HG03521 (cell line): ENCODE measurements around the gene MSI2.

Source experiments
- ATAC-seq: cut with Tn5 transposase; IDR thresholded peaks from one replicate; pipeline ENCODE4 v1.9.1; 2021; ENCODE audit warnings: mild to moderate bottlenecking, moderate library complexity; ENCODE audit not compliant: unreplicated experiment

The MSI2 gene

DNA sequence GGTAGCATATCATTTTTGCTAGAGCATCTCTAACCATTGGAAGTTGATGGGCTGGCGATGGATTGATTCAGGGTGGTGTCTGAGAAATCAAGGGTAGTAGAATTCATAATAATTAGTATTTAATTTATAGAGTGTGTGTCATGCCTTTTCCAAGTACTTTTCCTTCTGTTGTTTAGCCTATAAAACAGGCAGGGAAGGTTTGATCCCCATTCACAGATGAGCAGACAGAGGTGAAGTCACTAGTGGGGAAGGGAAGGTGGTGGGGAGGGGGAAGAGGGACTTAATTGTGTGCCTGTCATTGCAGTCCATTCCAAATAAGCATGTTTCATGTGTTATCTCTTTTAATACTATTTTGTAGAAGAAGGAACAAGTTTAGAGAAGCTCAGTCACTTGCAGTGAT, 131.3 kb downstream of the MSI2 start:
- no peak for ATAC-seq

DNA sequence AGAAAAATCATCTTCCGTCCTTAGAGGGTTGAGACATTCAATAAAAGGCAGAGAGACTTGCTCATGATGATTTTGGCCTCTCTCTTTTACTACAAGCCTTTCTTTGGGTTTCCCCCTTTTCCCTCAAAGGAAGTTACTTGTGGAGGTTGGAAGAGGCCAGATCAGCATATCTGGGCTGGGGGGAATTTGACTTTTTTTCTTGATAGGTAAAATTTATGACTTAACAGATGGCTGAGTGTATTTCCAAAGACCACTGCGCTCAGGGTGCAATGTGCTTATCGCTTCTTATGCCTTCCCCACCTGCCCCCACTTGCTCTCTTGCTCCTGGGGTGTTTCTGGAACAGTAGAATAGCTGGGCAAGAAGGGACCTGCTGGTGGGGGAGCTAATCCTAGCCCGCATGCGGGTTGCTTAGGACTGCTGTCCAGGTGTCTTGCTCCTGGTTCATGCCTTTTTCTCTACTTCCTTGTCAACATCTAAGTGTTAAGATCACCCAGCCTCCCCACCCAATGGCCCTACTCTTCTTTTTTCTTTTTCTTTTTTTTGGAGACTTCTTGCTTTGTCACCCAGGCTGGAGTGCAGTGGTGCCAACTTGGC, 131.9 kb downstream of the MSI2 start:
- ATAC-seq: no peak

DNA sequence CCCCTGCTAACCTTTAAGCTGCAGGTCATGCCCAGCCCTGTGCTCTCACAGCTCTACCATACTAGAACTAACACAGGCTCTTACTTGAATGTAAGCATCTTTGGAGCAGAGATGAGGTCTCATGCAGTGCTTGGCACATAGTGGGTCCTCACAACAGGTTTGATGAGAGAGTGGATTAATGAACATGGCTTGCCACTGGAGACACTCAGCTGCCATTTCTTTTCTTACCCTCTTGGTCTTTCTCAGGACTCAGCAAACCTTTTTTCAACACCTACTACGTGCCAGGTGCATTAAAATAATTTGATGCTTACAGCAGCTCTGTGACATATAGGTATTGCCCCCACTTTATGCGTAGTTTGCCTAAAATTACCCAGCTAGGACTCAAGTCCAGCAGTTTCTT, 133.2 kb downstream of the MSI2 start:
- ATAC-seq: no peak

DNA sequence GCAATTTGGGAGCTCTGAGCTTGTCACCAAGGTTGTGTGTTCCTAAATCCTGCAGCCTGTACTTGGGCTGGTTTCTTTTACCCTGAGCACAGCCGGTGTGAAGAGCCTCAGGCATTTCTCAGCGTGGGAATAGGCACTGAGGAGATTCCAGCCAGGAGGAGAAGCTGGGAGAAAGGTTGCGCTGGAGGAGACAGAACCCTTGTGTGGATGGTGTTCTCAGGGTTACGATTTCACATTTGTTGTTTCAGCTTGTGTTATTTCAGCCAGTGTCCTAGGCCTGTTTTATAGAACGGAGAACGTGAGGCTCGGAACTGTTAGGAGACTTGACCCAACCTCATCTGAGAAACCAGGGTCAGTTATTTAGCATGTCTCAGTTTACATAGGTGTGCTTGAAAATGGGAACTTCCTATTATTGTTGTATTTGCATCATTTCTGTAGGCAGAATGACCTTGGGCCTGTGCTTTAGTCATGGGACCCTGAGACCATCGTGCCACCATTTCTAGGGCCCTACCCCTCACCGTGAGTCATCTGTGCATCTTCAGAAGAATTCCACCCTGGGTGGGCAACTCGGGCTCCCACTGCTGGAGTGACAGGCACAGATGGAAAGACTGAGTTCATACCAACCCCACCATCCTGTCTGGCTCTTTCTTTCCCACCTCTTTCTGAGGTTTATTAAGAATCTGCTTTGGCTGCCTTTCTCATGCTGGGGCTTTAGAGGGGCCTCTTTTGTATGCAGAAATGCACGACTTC, 134.9 kb downstream of the MSI2 start:
- no peak for ATAC-seq

DNA sequence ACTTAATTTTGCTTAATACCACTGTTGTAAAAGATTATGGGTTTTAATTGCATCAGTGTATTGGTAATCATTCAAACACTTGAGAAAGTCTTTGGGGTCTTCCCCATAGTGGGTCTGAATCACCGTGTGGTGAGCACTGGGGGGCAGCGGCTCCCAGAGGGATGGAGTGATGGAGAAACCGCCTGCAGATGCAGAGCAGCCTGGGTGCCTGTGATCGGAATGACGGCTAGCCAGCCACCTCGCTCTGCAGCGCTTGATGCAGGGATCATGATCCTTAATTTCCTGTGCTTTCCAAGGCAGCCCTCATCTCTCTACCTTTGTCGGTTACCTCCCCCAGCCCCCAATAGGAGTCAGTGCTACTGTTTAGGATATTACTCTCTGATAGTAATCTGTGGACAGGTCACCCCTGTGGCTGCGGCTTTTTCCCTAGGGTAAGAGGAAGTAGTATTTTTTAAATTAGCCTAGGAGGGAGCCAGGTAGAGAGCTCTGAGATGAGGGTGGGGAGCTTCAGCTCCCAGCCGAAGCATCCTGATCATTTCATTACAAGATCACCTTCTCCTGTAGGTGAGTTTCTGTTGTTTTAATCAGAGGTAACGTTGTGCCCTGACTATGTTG, 135.6 kb downstream of the MSI2 start:
- no peak for ATAC-seq

DNA sequence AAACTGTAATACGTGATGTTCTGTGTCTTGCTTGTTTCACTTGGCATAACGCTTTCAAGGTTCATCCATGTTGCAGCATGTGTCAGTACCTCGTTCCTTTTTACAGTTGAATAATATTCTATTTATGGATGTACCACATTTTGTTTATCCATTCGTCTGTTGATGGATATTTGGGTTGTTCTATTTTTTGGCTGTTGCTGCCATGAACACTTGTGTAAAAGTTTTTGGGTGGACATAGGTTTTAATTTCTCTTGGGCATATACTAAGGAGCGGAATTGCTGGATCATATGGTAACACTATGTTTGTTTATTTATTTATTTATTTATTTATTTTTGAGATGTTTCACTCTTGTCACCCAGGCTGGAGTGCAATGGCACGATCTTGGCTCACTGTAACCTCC, 137.0 kb downstream of the MSI2 start:
- ATAC-seq: no peak

DNA sequence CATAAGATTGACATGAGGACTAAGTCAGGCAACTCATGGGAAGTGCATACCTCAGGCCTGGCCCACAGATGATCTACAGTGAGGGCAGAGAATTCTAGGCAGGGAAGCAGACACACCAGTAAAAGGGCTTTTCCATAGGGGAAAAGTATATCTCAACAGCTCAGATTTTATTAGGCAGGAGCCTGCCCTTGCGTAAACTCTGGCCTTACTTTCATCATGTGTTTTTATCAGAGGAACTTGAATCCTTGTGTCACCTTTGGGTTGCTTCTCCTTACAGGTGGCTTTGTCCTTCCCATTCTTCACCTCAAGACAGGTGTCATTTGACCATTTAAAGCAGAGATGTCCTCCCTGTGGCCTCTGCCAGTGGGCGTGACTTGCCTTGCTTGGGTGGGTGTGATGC, 138.1 kb downstream of the MSI2 start:
- no peak for ATAC-seq

DNA sequence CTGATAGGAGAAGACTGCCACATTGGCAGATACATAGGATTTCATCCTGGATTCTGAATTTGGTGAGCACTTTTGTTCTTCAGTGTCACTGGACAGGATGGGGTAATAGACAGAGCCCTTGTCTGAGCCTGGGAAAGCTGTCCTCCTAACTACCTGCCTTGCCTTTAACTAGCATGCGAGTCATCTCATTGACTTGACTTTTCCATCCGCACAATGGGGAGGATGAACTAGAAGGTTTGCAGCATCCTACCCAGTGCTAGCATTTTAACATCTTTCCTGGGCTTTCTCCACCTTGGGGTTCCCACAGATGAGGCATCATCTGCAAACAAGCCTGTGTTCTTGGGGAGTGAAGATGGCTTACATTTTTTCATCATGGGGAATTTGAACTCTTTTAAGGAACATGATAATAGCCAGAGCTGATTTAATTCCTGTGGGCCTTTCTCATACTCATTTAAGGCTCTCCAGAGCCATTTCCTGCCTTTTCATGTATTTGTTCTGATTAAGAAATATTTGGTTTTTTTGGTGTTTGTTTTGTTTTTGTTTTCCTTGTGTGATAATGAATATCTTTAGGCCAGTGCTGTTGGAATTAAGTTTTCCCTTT, 139.5 kb downstream of the MSI2 start:
- no peak for ATAC-seq

DNA sequence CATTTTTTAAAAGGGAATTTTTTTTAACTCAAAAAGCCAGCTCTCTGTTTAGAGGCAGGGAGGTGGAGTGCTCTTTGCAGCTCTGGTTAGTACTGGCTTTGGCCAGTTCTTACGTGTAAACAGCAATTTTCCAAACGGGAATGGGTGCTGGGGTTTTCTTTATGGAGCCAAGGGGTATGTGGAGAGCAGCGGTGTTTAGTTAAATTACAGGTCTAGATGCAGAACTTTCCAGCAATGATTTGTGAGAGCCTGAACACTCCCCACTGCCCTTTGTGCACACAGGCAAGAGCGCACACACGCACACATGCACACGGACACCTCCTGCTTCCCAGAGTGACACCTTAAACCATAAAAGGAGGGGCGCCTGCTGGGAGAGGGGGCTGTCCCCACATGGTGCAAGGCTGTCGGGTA, 140.2 kb downstream of the MSI2 start:
- ATAC-seq: no peak

DNA sequence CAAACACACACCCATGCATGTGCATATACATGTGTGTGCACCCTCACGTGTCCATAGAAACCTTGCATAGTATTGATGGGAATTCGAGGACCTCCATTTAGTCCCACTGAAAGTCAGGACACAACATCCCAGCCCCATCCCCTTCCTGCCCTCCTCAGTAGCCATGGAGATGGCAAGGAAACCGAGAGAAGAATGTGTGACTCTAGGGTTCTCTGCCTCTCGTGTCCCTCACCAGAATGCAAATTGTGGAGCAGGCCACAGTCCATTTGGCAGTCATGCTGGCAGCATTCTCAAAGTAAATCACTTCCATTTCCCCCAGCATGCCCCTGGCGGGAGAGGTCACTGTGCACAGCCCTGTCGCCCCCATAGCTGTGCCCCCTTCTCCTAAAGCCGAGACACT, 141.1 kb downstream of the MSI2 start:
- ATAC-seq: no peak

DNA sequence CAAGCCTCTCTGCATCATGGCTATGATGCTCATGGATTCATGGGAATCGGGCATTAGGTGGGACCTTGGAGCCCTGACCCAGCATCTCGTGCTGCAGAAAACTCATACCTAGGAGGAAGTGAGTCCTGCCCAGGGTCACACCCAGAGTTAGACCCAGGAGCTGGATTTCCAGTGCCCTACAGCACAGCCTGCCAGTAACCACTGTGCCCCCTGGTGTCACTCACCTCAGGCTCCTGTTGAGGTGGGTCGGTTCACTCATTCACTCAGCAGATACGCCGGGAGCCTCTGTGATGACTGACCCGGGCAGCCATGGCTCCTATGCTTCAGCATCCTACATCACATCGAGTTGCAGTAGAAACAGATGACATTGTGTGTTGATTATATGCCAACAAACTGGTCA, 143.4 kb downstream of the MSI2 start:
- no peak for ATAC-seq

DNA sequence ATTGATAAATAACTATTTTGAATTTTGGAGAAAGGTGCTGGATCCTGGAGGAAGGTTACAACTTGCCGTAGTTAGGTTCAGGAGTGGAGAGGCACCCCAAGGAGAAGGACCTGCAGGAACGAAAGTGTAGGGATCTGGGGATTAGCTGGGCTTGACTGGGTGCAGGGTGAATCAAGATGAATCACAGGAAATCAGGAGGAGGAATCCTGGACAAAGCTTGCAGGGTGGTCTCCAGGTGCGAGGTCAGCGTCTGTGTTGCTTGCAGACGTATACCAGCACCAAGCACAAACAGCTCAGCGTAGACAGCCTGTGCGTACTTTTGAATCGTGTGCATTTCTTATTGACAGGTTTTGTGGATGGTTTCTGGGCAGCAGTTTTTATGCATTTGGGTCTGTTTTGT, 144.3 kb downstream of the MSI2 start:
- ATAC-seq: no peak

DNA sequence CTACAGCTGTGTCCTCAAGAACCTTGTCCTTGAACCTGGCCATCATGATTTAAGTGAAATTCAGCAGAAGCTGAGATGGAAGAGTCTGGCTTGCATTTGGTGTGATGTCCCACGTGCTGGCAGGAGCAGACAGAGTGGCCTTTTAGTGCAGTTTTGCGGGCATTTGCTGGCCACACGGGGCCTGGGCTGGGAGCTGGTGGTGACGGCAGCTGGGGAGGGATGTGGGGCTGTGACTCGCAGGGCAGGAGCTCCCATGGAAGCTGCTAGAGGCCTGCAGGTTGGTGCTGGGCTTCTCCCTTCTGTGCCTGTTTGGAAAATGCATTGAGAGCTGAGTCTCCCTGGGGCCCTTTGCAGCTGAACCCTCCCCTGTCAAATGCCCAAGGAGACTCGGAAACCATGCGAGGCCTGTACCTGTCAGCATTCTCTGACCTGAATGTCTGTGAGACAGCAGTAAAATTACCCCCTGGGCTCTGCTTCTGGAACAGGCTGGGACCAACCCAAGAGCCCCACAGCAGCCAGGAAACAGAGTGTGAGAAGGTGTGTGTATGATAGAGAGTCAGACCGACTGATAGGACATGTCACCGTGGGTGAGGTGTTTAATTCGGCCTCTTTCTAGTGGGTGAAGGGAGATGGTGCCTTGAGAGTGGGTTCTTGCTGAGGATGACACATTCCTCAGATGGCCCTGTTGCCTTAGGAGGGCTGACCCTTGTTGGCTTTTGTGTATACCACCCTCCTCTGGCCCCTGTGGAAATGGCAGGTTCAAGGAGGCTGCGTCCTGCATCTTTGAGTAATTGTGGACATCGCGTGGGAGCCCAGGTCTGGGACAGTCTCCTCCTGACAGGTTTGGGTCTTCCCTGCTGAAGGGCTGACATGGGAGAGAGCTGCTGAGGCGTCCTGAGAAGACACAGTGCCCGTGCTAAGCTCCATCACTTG, 145.5 kb downstream of the MSI2 start:
- no peak for ATAC-seq

DNA sequence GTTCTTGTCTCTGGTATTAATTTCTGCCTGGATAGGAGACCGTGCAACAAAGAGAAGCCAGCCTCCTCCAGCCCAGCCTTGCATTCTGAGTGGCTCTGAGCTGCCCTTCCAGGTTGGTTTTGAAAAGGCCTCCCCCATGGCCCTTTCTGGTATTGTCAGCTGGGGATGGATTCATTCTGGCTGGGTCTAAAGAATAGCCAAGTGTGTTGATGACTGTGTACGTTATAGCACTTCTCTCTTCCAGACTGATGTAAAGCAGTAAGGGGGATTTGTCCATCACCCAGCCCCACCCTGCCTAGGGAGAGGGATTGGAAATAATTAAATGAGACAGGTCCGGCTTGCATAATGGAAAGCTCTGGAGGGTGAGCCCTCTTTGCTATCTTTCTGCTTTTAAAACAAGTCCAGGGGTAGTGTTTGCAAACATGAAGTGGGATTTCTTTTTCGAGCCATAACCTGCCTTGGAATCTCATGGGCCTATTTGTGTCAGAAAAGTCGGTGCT, 146.4 kb downstream of the MSI2 start:
- ATAC-seq: no peak

DNA sequence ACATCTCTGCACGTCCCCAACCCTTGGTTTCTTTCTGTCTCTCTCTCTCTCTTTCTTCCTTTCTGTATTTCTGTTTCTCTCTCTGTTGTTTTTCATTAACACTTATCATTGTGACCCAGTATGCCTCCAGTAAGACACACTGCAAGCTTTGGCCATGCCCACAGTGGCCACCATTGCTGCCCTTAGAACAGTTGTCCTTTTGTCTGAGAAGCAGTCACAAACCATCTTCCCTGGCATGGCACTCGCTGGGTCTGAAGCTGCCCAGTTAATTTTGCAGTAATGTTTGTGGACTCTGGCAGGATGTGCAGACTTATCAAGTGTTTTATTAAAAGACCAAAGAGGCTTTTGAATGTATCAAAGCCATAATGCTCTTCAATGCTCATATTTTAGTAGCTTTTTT, 146.9 kb downstream of the MSI2 start:
- ATAC-seq: no peak

DNA sequence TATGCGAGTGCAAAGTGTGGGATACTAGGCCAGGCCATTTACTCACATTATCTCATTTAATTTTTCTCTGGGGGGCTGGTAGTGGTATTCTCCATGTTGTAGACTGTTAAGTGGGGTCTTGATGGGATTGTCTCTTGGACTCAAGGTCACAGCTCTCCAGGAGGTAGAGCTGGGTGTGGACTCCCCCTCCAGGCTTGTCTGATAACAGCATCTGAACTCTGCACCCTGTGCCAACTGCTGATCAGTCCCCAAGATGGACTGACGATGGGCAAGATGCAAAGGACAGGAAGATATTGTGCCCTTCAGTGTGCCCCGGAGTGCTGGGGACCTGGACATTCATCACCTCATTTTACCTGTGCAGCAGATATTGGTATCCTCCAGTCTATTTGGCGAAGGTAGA, 147.8 kb downstream of the MSI2 start:
- no peak for ATAC-seq

DNA sequence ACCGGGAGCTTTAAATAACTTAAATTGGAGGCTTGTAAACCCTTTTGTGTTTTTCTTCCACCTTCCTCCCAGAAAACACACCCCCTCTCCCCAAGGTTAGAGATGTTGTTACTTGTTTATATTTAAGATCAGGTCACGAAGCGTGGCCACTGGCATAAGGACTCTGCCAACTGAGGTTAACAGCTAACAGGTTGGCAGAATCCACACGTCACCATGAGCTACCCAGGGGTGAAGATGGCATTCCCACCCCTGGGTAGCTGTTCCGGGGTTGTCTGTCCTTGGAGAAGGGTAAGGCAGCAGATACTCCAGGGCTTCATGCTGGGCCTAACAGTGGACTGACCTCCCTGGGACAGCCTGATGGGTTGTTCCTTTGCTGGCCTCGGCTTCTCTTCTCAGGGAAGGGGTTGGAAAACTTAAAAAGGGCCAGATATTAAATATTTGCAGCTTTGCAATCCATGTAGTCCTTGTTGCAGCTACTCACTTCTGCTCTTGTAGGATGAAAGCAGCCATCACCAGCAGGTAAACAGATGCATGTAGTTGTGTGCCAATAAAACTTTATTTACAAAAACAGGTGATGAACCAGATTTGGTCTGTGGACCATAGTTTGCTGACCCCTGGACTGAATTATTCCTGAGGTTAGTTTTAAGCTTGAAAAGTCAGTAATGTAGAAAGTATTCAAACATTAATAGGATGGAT, 148.6 kb downstream of the MSI2 start:
- ATAC-seq: no peak

DNA sequence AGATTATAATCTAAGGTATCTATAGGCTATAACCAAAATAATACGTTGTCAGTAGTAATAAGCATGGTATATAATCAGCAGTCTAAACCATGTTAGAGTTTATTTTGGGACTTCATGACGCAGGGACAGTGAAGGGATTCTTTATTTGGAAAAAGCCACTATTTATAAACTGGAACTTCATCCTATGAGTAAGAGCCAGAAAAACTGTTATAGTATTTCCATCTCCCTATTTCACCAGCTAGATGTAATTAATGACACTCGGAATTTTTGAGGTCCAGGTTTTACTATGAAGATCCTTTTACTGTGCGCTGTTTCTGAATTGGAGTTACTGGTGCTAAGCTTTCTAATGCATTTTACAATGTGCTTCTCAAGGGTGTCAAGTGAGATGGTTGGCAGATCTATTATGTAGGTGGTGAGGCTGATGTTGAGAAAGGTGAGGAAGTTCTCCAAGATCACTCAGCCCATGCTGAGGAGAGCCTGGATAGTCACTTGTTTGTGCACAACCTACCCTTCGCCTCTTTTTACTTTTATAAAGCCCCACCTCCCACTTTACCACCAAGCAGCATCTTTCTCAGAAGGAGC, 149.3 kb downstream of the MSI2 start:
- ATAC-seq: no peak

DNA sequence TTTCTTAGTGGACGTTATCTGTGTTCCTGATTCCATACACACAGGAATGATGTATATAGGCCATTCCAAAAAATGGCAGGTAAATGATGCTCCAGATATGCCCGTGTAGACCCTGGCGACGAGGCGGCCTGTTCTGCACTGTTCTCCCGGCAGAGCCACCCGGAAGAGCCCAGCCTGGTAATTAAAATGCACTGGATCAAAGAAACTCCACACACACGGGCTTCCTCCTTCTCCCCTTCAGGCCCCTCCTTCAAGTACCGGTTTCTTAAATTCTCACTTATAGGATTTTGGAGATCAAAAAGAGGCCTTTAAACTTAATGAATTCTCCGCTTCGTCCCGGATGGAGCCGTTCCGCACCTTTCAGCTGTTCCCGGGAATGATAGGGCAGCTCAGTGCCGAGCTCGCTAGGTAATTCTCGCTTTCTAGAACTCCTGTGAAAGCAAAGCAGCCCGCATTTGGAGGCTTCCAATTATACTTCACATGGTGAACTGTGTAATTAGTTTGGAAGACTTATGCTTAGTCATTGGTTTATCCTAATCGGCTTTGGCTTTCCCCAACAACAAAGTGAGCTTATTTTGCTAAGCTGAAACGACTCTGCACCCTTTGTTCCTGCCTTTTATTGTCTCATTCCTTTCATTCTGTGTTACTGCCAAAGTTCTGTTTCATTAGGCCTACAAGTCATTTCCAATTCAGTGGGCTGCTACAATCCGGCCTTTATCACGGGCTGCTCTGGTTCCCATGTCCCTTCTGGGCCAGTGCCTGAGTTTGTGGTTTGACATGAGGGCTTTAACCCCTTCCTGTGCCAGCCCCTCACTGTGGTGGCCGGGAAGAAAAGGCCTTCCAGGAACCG, 150.0 kb downstream of the MSI2 start:
- ATAC-seq: no peak
